ENCODE measurements around the gene NLGN1. TPM values are rescaled to one million over a fixed set of nuclear protein-coding genes. Genes with fewer than 3 reads are reported as not detected.

Gene NLGN1
- total RNA-seq, 4 donors from 2014 or later: 2.2 to 5.8 (median 3.0) TPM

DNA sequence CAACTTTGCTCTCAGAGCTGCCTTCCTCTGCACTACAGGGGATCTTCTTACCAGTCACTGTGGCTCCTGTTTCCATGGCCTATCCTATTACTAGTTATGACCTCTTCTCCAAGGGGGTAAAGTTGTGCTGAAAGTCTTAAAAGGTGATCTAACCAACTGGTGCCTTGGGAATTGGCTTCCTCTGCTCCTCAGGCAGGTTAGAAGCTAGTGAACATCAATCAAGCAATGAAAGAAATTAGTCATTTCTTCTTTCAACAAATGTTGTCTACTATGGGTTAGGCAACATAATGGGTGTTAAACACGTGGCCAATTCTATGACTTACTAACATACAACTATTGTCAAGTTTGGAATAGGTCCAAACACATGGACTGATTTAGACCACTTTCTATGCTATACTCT is 890.2 kb downstream of the NLGN1 start:
- DNase-seq (ENCODE audit: low spot score in 2 of 2): no peak
- TF ChIP-seq POLR2AphosphoS5 (IDR thresholded peaks at IDR 0.05): no peak
- TF ChIP-seq POLR2A (IDR thresholded peaks at IDR 0.05): no peak

DNA sequence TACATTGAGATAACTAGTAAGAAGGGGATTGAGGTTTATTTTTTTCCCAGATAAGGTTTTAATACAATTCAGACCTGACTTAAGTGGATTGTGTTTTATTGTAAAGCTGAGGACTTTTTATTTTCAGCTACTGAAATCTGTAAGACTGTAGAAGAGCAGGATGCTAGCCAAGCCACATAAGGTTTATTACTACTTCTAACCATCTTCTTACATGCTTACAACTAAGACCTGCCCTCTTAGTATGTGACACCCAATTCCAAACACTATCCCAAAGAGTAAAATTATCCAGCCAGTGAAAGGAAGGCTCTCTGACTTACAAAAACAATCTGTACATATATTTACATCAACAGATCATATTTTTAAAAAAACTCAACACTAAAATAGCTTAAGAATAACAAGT is 897.1 kb downstream of the NLGN1 start:
- no peak overlapping the region for H3K4me3 ChIP-seq
- H3K9me3 ChIP-seq: no peaks in the 10 kb centered on the region
- no peaks in the 10 kb centered on the region for H3K4me1 ChIP-seq
- H3K36me3 ChIP-seq: no peaks in the 10 kb centered on the region
- H3K27me3 ChIP-seq: no peaks in the 10 kb centered on the region
- H3K27ac ChIP-seq: no peak overlapping the region
- DNase-seq (ENCODE audit: low spot score in 2 of 2): no peak
- TF ChIP-seq POLR2A (IDR thresholded peaks at IDR 0.05) (no peak), POLR2AphosphoS5 (IDR thresholded peaks at IDR 0.05) (no peak), EP300 (IDR thresholded peaks at IDR 0.05) (no peak)
- TF ChIP-seq, protein P1, sequence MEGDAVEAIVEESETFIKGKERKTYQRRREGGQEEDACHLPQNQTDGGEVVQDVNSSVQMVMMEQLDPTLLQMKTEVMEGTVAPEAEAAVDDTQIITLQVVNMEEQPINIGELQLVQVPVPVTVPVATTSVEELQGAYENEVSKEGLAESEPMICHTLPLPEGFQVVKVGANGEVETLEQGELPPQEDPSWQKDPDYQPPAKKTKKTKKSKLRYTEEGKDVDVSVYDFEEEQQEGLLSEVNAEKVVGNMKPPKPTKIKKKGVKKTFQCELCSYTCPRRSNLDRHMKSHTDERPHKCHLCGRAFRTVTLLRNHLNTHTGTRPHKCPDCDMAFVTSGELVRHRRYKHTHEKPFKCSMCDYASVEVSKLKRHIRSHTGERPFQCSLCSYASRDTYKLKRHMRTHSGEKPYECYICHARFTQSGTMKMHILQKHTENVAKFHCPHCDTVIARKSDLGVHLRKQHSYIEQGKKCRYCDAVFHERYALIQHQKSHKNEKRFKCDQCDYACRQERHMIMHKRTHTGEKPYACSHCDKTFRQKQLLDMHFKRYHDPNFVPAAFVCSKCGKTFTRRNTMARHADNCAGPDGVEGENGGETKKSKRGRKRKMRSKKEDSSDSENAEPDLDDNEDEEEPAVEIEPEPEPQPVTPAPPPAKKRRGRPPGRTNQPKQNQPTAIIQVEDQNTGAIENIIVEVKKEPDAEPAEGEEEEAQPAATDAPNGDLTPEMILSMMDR (IDR thresholded peaks at IDR 0.05): no peak

More for the DNA sequence above, 890.2 kb downstream of the NLGN1 start:
- 62% methylated on average over 1 of the region's 1 CpG for WGBS
- no peak overlapping the region for H3K27ac ChIP-seq
- no peak overlapping the region for H3K4me3 ChIP-seq
- H3K9me3 ChIP-seq: no peaks in the 10 kb centered on the region
- H3K27me3 ChIP-seq: no peaks in the 10 kb centered on the region
- no peaks in the 10 kb centered on the region for H3K4me1 ChIP-seq
- H3K36me3 ChIP-seq: no peaks in the 10 kb centered on the region

DNA sequence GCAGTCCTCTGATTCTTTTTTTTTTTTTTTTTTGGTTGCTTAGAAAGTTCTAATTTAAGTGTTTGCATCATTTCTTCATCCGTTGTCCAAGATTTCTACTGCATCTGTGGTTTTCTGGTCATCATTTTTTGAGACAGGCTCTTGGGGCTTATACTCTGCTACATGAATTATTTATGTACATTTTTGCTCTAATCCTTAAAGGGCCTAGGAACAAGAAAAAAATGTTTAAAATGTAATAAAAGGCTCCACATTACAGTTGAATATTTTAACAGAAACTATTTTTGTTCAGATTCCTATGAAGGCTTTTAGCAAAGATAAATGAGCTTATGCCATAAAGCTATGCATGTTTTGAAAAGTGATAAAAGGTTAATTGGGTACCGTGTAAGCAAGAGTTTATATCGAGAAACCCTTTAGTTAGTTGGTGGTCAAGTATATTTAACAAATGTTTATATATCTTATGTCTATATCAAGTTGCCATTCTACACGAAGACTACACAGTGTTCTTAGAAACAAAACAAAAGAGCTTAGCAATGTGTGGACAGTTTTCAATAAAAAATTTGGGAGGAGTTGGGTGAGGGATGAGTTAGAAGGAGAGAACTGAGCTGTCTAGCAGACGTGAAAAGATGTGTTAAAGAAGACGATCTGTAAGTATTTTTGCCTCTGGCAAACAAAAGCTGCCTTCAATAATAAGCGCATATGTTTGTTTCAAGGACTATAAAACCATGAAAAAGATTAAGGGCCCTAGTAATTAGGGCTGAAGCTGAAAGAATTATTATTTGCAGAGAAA is 898.0 kb downstream of the NLGN1 start:
- Histone ChIP-seq H3K27me3 (no peaks in the 10 kb centered on the region), H3K27ac (no peak overlapping the region), H3K4me1 (no peaks in the 10 kb centered on the region), H3K9me3 (no peaks in the 10 kb centered on the region), H3K4me3 (no peak overlapping the region), H3K36me3 (no peaks in the 10 kb centered on the region)
- WGBS: 31% methylated on average over 7 of the region's 7 CpGs
- DNase-seq (ENCODE audit: low spot score in 2 of 2): no peak
- TF ChIP-seq, protein P1 (IDR thresholded peaks at IDR 0.05): no peak
- no peak for TF ChIP-seq POLR2AphosphoS5 (IDR thresholded peaks at IDR 0.05)
- TF ChIP-seq POLR2A (IDR thresholded peaks at IDR 0.05): no peak

DNA sequence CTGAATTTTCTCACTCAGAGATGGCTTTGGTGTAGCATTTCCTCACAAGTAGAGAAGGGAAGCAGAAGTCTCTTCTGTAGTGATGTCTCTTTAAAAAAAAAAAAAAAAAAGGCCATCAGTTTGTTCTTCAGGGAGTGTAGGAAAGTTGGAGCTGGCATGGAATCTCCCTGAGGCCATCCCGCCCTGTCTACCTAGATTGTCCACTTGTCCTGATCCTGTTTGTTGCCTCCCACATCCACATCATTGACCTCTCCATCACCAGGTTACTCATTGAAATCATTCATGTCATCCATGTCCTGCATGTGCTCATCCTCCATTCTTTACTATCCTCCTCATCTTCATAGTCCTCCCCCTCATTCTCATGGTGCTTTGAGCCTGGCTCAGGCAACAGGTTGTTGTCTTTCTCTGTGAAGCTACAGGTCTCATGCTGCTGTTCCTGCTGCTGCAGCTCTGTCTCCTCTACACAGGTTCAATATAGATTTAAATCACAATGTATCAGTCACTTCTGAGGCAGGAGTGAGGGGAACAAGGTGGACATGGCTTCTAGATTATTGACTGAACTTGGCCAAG is 905.3 kb downstream of the NLGN1 start:
- 86% methylated on average over 1 of the region's 1 CpG for WGBS
- H3K27ac ChIP-seq: no peak overlapping the region

DNA sequence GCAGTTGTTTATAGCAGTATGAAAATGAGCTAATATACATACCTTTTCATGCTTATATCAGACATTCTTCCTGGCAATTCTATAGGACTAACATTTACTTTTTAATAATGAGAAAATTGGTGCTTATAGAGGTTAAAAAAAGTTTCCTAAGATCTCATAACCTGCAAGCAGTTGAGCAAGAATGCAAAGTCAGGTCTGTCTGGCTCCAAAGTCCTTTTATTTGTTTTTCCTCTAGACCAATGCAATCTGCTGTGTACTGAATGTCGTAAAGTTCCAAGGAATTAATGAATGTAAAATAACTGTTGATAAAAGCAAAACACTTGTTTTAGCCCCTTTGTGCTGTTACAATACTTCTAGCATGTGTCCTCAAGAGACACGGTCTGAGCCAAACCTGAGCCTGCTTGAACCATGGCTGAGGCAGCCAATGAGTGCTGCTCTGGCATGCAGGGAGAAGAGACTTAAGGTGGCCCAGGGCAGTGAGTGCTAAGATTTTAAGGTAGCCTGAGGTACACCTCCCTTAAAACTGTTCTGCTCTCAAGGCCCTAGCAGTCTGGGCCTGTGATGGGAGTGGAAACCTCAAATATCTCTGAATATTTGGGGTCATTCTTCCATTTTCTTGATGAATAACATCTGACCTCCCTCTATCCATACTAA is 906.5 kb downstream of the NLGN1 start:
- no peak for DNase-seq (ENCODE audit: low spot score in 2 of 2)
- no peak overlapping the region for H3K4me3 ChIP-seq
- no peaks in the 10 kb centered on the region for H3K4me1 ChIP-seq
- 34% methylated on average over 2 of the region's 2 CpGs for WGBS
- TF ChIP-seq POLR2A (IDR thresholded peaks at IDR 0.05) (no peak), POLR2AphosphoS5 (IDR thresholded peaks at IDR 0.05) (no peak)
- H3K36me3 ChIP-seq: no peaks in the 10 kb centered on the region
- no peaks in the 10 kb centered on the region for H3K27me3 ChIP-seq
- no peaks in the 10 kb centered on the region for H3K9me3 ChIP-seq
- H3K27ac ChIP-seq: no peak overlapping the region

More for the DNA sequence above, 905.3 kb downstream of the NLGN1 start:
- H3K36me3 ChIP-seq: no peaks in the 10 kb centered on the region
- H3K4me1 ChIP-seq: no peaks in the 10 kb centered on the region
- no peak overlapping the region for H3K4me3 ChIP-seq
- TF ChIP-seq POLR2A (IDR thresholded peaks at IDR 0.05) (no peak), EP300 (IDR thresholded peaks at IDR 0.05) (no peak), POLR2AphosphoS5 (IDR thresholded peaks at IDR 0.05) (no peak)
- TF ChIP-seq, protein P1 (IDR thresholded peaks at IDR 0.05): no peak
- H3K27me3 ChIP-seq: no peaks in the 10 kb centered on the region
- no peaks in the 10 kb centered on the region for H3K9me3 ChIP-seq
- DNase-seq (ENCODE audit: low spot score in 2 of 2): no peak

DNA sequence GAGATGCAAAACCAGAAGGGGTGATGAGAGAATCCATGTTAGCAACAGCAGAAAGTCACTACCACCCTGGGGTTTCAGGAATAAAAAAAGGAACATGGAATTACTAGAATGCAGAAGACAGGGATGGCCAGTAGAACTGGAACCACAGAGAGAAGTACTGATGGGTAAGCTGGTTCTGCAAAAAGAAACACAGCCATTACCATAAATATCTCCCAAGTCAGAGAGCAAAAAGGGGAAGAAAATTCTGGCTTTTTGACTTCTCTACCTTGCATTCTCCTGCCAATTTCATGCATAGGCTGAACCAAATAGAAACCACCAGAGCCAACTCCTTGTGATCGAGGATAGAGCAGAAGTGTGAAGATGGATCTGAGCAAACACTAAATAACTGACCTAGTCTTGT is 911.2 kb downstream of the NLGN1 start:
- no peak for DNase-seq (ENCODE audit: low spot score in 2 of 2)
- no peak overlapping the region for H3K4me3 ChIP-seq
- TF ChIP-seq EP300 (IDR thresholded peaks at IDR 0.05) (no peak), POLR2AphosphoS5 (IDR thresholded peaks at IDR 0.05) (no peak), POLR2A (IDR thresholded peaks at IDR 0.05) (no peak)
- TF ChIP-seq, protein P1 (IDR thresholded peaks at IDR 0.05): no peak
- no peaks in the 10 kb centered on the region for H3K4me1 ChIP-seq
- no peaks in the 10 kb centered on the region for H3K9me3 ChIP-seq
- no peaks in the 10 kb centered on the region for H3K36me3 ChIP-seq
- no peaks in the 10 kb centered on the region for H3K27me3 ChIP-seq
- WGBS: 78% methylated on average over 1 of the region's 1 CpG
- no peak overlapping the region for H3K27ac ChIP-seq

All from suprapubic skin (tissue), 4 donors.